ENCODE measurements around the gene HIRA.

GRCh38 chr22:19367763-19368367 is 63.7 kb downstream of the HIRA start:
- TF ChIP-seq CEBPB (IDR thresholded peaks at IDR 0.05) (no peak), FOXS1 (CRISPR knock-in tag; IDR thresholded peaks at IDR 0.05) (no peak), ZFP36 (IDR thresholded peaks at IDR 0.05; ENCODE audit: borderline replicate concordance, partially characterized antibody) (no peak), EHMT2 (IDR thresholded peaks at IDR 0.05; ENCODE audit: low read depth) (no peak)
- TF ChIP-seq, protein P1, sequence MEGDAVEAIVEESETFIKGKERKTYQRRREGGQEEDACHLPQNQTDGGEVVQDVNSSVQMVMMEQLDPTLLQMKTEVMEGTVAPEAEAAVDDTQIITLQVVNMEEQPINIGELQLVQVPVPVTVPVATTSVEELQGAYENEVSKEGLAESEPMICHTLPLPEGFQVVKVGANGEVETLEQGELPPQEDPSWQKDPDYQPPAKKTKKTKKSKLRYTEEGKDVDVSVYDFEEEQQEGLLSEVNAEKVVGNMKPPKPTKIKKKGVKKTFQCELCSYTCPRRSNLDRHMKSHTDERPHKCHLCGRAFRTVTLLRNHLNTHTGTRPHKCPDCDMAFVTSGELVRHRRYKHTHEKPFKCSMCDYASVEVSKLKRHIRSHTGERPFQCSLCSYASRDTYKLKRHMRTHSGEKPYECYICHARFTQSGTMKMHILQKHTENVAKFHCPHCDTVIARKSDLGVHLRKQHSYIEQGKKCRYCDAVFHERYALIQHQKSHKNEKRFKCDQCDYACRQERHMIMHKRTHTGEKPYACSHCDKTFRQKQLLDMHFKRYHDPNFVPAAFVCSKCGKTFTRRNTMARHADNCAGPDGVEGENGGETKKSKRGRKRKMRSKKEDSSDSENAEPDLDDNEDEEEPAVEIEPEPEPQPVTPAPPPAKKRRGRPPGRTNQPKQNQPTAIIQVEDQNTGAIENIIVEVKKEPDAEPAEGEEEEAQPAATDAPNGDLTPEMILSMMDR (IDR thresholded peaks at IDR 0.05), result no peak

Measured in A549 (cell line).